HG03457 (cell line): ENCODE measurements around the gene KAT14.
"Not testable (repeated sequence)": the region's sequence is repeated elsewhere in the genome, so short reads cannot be mapped to it uniquely, and the experiment has no call there.

Source experiments
- ATAC-seq: cut with Tn5 transposase; IDR thresholded peaks from one replicate; pipeline ENCODE4 v1.9.1; 2021; ENCODE audit warnings: moderate number of reproducible peaks; ENCODE audit not compliant: unreplicated experiment

KAT14 gene, protein sequence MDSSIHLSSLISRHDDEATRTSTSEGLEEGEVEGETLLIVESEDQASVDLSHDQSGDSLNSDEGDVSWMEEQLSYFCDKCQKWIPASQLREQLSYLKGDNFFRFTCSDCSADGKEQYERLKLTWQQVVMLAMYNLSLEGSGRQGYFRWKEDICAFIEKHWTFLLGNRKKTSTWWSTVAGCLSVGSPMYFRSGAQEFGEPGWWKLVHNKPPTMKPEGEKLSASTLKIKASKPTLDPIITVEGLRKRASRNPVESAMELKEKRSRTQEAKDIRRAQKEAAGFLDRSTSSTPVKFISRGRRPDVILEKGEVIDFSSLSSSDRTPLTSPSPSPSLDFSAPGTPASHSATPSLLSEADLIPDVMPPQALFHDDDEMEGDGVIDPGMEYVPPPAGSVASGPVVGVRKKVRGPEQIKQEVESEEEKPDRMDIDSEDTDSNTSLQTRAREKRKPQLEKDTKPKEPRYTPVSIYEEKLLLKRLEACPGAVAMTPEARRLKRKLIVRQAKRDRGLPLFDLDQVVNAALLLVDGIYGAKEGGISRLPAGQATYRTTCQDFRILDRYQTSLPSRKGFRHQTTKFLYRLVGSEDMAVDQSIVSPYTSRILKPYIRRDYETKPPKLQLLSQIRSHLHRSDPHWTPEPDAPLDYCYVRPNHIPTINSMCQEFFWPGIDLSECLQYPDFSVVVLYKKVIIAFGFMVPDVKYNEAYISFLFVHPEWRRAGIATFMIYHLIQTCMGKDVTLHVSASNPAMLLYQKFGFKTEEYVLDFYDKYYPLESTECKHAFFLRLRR

DNA sequence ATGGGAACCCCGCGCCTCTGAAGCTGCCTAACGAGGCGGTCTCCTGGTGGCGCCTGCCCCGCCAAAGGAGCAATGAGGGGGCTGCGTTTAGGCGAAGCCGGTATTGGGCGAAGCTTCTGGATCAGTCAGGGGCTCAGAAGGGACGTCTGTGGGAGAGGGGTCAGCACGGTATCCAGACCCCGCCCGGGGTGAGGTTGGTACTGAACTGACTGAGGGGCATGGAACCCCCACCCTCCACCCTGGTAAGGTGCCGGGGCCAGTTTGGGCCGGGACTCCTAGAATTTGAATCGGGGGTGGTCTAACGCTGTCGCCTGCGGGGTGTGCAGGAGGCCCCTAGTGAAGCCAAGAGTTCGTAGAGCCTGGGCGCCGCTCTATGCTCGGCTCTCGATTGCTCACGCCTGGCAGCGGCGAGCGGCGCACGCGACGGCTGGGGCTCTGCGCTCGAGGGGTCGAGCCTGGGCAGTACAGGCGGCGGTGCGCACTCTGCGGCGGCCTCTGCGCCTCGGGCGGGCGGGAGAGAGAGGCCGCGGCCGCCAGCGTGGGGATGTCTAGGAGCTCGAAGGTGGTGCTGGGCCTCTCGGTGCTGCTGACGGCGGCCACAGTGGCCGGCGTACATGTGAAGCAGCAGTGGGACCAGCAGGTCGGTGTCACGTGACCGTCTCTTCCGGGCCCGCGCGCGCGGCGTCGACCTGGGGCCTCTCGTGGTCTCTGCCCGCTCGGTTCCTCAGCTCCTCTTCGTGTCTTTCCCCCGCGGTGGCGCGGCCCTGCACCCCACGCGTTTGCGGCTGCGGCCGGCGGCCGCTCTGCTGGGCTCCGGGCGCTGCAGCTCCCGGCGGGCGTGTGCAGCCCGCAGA lies at the start of gene KAT14, which contains the start of gene PET117:
KAT14 (plus strand) TSS at position 452 of the 854 bp plus-strand sequence. CDS start 4,798 bp downstream, outside the sequence.
PET117 (plus strand) TSS at position 452 of the 854 bp plus-strand sequence; CDS start at position 545, 93 bp downstream.
- ATAC-seq: peak; percentile 76

DNA sequence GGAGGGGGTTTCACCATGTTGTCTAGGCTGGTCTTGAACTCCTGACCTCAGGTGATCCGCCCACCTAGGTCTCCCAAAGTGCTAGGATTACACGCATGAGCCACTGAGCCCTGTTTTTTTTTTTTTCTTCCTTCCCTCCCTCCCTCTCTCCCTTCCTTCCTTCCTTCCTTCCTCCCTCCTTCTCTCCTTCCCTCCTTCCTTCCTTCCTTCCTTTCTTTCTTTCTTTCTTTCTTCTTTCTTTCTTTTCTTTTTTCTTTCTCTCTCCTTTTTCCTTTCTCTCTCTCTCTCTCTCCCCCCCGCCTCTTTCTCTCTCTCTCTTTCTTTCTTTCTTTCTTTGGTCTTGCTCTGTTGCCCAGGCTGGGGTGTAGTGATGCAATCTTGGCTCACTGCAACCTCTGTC lies 49.4 kb upstream of the KAT14 start:
- ATAC-seq: not testable (repeated sequence)

DNA sequence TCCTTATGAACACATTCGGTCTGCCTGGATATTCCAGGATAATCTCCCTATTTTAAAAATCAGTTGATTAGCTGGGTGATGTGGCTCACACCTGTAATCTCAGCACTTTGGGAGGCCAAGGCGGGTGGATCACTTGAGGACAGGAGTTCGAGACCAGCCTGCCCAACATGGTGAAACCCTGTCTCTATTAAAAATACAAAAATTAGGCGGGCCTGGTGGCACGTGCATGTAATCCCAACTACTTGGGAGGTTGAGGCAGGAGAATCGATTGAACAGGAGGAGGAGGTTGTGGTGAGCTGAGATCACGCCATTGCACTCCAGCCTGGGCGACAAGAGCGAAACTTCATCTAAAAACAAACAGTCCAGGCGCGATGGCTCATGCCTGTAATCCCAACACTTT lies 48.8 kb upstream of the KAT14 start:
- ATAC-seq: not testable (repeated sequence)

DNA sequence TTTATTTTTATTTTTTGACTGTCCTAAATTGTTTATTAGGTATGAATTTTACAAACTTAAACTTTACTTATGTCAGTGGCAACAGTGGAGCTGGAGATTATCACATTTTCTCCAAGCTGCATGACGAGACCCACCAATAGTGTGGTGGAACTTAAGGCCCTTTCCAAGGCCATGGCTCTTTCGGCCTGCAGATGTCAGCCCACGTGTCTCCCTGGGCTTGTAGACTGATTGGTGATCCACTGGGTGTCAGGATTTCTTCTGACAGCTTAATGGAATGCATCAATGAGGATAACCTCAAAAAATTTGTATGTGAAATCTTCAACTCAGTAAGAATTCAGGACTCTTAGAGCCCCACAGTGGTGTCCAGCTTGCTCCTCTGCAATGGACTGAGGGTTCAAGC lies 47.6 kb upstream of the KAT14 start:
- no peak for ATAC-seq

DNA sequence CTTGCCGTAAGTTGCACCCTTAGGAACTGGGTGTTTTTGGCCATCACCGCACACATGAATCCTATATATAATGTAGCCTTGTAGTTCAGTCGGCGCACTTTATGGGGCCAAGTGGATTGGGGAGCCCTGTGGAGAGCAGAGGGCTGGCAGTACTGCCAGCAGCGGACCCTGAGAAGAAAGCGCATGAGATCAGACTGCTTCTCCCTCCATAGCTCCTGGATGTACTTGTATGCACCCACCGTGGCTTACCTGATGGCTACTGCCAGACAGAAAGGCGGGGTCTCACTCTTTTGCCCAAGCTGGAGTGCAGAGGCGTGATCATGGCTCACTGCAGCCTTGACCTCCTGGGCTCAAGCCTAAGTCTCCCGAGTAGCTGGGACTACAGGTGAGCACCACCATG lies 47.2 kb upstream of the KAT14 start:
- no peak for ATAC-seq

DNA sequence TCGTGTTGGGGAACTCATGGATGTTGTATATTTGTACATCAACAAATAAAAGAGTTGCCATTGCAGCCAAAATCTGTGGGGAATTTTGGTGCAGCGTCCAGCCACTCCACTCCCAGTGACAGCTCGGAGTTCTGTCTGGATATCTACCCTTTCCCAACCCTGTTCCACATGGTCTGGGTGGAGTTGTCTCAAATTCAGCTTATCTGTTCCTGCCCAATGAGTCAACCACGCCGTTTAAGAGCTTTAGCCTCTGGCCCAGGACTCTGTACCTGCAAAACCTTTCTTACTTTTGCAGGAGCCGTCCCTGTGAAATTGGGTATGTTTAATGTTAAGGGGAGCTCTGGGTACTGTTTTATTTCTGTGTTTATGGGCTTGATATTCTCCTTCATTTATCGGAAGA lies 46.0 kb upstream of the KAT14 start:
- ATAC-seq: no peak

DNA sequence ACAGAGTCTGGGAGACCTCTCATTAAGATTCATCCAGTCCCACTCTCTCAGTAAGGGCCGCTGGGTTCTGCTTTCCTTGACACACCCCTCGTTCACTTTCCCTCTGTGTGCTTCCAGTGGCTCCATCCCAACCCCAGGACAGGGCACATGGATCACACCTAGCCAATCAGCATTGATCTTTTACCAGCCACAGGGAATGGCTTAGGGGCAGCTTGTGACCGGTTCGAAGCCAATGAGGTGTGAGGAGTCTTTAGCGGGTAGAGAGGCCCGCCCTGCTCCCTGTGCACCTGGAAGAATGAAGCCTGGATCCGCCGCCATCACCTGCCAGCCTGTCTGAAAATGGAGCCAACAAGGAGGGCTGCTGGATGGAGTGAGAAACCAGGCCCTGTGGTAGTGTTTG lies 44.8 kb upstream of the KAT14 start:
- no peak for ATAC-seq

DNA sequence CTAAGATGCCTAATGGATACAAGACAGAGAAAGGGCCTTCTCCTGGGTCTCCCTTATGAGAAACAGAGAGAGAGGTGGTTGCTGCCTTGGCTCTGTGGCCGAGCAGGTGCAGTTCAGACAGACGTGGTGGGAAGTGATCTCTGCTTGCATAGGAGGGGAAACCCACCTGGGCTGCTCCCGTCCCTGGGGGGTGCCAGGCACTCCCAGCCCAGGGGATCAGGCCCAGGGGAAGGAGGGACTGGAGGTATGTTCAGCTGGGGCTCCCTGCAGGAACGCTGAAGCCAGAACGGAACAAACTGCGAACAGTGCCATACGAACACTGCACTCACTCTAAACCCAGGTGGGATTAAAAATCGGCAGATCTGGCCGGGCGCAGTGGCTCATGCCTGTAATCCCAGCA lies 44.3 kb upstream of the KAT14 start:
- ATAC-seq: no peak

DNA sequence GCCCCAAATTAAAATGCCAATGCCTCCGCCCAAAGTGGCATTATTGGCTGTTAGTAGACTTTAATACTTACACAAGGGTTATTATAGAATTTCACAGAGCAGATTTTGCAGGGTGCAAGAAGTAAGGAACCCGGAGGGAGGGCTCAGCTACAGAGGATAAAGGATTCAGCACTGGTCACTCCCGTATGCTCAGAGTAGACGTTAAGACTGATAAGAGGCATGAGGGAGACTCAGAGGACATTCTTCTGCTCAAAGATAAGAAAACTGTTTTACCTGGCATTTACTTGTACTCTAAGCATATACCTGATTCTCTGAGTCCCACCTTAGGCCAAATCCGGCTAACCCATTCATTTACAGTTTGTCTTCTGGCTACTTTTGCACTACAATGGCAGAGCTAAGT lies 43.5 kb upstream of the KAT14 start:
- no peak for ATAC-seq

DNA sequence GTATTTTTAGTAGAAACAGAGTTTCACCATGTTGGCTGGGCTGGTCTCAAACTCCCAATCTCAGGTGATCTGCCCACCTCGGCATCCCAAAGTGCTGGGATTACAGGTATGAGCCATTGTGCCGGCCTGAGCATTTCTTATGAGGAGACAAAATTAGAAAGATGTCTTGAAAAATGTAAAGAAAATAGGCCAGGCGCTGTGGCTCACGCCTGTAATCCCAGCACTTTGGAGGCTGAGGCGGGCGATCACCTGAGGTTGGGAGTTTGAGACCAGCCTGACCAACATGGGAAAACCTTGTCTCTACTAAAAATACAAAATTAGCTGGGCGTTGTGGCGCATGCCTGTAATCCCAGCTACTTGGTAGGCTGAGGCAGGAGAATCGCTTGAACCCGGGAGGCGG lies 37.1 kb upstream of the KAT14 start:
- ATAC-seq: not testable (repeated sequence)

DNA sequence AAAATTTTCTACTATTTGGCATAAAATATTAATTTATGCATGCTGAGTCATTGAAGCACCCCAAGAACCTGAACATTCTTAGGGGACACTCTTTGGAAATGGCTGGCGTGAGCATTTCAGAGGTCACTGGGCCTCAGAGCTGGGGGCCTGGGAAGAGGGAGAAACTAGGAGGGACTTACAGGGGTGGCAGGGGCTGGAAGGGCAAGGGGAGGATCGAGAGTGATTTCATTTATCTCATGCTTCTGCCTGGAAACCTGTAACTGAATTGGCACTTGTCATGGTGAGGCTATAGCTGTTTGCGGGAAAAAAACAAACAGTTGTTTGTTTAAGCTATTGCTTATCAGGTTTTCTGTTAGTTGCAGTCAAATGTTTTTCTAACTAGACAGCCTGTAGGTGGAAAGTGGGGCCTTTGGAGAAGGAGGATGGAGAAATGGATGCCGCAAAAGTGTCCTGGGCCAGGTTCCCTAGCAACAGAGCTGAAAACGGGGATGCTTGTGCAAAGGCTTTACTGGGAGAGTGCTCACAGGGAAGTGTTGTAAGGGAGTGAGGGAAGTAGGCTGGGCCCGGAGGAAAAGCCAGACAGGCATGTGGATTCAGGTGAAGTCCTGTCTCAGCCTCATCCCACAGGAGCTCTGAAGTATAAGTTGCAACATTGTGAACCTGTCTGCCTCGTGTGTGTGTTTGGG lies 36.4 kb upstream of the KAT14 start:
- ATAC-seq: no peak

DNA sequence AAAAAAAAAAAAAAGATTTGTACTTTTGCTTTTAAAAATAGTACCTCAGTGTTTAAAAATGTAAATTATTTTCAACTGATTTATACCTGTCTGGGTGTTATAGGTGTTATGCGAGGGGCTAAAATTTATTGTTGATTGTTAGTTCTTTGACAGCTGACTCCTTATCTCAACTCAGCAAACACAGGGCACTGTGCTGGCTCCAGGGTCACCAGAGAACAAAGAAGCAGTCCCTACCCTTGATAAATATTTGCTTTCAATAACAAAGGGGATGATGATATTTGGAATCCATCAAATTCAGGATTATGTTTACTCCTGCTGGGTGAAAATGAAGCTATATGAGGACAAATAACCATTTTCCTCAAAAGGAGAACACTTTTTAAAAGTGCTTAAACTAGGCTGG lies 34.2 kb upstream of the KAT14 start:
- no peak for ATAC-seq

DNA sequence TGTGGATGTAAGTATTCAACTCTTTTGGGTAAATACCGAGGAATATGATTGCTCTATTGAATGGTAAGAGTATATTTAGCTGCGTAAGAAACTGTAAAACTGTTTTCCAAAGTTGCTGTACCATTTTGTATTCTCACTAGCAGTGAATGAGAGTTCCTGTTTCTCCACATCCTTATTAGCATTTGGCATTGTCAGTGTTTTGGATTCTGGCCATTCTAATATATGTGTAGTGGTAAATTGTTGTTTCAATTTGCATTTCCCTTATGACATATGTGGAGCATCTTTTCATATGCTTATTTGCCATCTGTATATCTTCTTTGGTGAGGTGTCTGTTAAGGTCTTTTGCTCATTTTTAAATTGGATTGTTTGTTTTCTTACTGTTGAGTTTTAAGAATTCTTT lies 29.3 kb upstream of the KAT14 start:
- ATAC-seq: no peak

DNA sequence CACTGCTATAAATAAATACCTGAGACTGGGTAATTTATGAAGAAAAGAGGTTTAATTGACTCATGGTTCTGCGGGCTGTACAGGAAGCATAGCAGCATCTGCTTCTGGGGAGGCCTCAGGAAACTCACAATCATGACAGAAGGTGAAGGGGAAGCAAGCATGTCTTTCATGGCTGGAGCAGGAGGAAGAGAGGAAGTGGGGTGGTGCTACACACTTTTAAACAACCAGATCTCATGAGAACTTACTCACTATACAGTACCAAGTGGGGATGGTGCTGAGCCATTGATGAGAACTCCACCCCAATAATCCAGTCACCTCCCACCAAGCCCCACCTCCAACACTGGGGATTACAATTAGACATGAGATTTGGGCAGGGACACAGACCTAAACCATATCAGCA lies 9.1 kb upstream of the KAT14 start:
- ATAC-seq: not testable (repeated sequence)

DNA sequence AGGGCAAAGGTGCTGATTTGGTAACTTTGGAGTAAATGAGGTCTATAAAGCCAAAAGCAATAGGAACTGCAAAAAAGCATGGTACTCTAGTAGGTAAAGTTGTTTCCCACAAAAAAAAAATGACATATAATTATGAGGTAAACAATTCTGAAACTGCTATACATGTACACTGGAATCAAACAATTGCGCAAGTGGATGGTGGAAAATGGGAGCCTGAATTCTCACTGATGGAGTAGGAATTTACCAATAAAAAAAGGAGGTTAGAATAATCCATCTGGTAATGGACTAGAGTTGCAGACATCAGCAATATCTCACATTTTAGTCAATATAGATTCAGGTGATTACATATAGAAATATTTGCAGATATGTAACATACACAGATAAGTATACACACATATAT lies 5.0 kb upstream of the KAT14 start:
- ATAC-seq: no peak

DNA sequence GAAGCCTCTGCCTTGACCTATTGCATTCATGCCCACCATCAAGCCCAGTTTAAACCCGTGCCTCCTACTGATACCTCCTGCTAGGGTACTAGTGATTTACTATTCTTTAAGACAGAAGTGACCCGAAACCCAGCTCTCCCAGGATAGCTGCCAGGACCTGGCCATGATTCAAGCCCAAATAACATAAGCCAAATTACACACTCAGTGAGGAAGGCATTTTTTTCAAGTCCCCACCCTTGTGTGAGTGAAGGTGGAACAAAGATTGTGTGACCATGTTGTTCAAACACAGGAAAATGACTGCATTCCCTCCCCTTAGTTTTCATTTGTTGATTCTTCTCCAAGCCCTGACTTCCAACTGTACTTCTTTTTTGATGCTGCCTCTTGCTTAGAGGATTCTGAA lies 3.7 kb upstream of the KAT14 start:
- ATAC-seq: no peak

DNA sequence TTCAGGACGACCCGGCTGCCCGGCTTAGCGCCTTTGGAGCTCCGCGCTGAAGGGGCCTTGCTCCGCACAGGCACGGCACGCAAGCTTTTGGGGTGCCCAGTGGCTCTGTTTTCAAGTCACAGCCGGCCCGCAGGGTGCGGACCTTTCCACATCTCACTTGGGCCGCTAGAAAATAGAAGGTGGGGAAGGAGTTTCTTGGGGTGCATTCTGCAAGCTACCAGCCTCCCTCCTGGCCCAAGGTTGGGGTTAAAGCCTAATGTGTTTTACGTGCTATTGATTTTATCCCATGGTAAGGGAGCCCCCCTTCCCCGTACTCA lies 561 bp downstream of the KAT14 start:
- ATAC-seq: peak; percentile 26

DNA sequence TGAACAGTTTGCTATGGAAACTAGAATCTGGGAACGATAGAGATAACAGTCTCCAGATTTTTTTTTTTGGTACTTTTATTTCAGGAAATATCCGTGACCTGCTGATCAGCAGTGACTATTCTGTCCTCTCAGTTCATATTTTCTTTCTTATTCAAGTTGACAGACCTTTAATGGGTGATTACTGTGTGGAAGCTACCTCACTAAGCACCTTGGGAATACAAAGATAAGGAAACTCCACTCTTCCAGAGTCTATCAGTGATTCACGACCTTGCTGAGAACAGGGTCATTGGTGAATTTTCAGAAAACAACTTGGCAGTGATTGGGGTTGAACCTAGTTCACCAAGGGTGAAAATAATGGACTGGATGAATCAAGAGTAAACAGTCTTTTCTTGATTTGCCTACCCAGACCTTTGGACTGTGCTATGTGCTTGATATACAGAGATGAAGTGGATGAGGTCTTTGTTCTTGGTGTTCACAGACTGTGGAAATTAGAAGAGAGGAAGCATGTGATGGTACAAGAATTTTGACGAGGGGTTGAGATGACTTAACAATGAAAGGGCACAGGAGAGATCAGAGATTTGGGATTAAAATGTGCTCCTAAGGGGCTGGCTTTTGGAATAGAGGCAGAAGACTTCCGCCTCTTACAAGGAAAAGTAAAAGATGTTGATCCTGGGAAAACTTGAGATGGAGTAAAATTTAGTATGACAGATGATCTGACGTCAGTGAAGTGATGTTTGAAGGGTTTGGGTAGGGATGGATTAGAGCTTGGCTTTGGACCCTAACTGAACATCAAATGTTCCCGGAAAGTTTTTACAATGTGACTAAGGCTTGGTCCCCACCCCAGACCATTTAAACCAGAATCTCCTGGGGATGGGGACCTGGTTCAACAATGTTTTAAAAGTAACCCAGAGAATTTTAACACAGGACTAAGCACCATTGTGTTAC lies 1.2 kb downstream of the KAT14 start:
- no peak for ATAC-seq

DNA sequence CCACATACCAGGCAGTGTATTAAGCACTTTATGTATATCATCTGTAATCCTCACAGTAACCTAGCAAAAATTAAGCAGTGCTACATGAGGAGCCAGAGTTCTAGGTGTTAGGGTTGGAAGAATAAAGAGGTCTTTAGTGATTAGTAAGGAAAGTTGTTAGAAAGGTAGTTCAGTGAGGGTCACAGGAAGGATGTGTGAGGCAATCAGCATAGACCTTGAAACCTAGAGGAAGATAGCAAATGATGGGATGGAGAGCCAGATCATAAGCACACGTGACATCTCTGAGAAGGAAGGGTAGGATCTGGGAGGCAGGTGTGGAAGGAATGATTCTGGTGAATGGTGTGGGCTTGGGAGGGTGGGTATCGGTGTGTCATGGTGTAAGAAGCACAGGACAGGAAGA lies 2.2 kb downstream of the KAT14 start:
- ATAC-seq: no peak
